Measurements from ENCODE around the gene INIP.

INIP gene

DNA sequence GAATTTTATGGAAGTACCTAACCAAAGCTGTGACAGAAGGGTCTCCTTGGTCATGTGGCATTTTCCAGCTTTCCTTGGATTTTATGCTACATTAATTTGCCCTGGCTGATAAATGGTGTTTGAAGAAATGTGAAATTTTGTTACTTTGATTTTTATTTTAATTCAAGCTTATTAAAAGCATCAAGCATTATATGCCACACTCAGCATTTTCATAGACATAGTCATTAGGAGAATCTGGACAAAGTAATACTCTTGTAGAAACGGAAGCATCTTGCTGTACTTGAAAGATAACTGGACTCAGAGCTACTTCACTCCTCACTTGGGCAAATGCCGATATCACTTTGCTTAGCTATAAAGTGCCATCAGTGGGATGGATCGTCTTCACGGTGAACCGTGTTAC lies 54.2 kb downstream of the INIP start:
- DNase-seq (ENCODE audit: low read depth, low spot score) = no peak
- ChIA-PET CTCF (interaction anchor here (0.6 to 6.2 kb wide), 5 partner anchors 9 to 577 kb away, joined by 3 to 46 read pairs (median 6); no protein-coding TSS in a partner anchor), POLR2A (no interaction called here)
- H3K4me3 ChIP-seq (ENCODE audit: low read depth, low read length) = no peak overlapping the region
- TF ChIP-seq, protein P1, sequence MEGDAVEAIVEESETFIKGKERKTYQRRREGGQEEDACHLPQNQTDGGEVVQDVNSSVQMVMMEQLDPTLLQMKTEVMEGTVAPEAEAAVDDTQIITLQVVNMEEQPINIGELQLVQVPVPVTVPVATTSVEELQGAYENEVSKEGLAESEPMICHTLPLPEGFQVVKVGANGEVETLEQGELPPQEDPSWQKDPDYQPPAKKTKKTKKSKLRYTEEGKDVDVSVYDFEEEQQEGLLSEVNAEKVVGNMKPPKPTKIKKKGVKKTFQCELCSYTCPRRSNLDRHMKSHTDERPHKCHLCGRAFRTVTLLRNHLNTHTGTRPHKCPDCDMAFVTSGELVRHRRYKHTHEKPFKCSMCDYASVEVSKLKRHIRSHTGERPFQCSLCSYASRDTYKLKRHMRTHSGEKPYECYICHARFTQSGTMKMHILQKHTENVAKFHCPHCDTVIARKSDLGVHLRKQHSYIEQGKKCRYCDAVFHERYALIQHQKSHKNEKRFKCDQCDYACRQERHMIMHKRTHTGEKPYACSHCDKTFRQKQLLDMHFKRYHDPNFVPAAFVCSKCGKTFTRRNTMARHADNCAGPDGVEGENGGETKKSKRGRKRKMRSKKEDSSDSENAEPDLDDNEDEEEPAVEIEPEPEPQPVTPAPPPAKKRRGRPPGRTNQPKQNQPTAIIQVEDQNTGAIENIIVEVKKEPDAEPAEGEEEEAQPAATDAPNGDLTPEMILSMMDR (IDR thresholded peaks at IDR 0.05; ENCODE audit: insufficient read depth, low read length, missing control alignments) = no peak

DNA sequence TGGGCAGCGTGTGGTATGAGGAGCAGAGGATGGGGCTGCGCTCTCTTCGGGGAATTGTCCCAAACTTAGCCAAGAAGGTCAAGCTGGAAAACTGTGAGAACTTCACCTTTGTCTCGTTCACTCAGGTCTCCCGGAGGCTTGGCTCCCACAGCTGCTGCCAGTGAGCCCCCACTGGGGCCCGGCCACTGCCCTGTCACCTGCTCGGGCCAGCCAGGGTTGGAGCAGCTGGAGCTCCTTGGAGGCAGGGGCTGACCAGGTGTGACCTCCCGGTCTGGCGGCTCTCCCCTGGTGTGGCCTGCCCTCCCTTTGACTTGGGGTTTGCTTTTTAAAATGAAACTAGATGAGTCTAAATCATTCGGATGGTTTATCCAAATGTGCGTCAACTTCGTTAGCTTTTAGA lies 58.0 kb downstream of the INIP start:
- ChIA-PET CTCF (interaction anchor here (1.0 kb wide), 1 partner anchor 21 kb away, joined by 3 read pairs; no protein-coding TSS in a partner anchor), POLR2A (no interaction called here)
- no peak overlapping the region for H3K4me3 ChIP-seq (ENCODE audit: low read depth, low read length)
- TF ChIP-seq, protein P1 (IDR thresholded peaks at IDR 0.05; ENCODE audit: insufficient read depth, low read length, missing control alignments) = no peak
- no peak for DNase-seq (ENCODE audit: low read depth, low spot score)

DNA sequence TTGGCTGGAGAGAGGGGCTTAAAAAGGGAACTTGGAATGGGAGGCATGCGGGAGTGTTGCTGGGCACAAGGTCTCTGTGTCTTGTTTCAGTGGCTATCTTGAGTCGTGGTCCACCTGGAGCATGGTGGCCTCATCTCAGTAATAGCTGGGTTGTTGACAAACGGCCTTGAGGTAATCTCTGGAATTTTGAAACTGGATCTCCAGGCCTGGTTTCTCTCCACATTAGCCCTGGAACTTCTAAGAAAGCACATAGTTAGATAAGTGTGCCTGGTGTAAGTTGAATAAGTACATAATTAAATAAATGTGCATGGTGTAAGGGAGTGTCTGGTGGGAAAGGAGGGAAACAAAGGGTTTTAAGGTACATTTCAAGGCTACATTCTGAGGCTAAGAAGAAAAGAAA lies 62.2 kb downstream of the INIP start:
- TF ChIP-seq, protein P1 (IDR thresholded peaks at IDR 0.05; ENCODE audit: insufficient read depth, low read length, missing control alignments) = no peak
- ChIA-PET POLR2A (no interaction called here), CTCF (interaction anchor here (1.3 kb wide), 1 partner anchor 9 kb away, joined by 7 read pairs; no protein-coding TSS in a partner anchor)
- no peak overlapping the region for H3K4me3 ChIP-seq (ENCODE audit: low read depth, low read length)
- no peak for DNase-seq (ENCODE audit: low read depth, low spot score)

DNA sequence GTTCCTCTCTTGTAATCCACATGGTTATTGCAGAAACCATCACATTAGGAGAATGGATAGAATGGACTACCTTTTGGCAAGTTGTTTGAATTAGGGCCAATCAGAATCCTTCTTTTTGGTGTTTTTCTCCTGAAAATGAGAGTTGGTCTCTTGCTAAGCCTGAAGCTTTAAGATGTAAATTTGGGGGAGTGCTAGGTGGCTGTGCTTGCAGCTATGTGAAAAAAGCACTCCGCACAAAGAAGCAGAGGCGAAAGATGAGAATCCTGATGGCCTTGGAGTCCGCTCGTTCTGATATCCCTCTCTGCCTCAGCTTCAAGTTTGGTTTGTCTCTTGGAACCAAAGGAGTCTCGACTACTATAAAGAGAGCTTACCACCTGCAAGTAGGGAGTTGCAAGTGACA lies 63.6 kb downstream of the INIP start:
- no peak overlapping the region for H3K4me3 ChIP-seq (ENCODE audit: low read depth, low read length)
- ChIA-PET POLR2A (no interaction called here), CTCF (interaction anchor here (1.3 kb wide), 1 partner anchor 10 kb away, joined by 7 read pairs; no protein-coding TSS in a partner anchor)
- TF ChIP-seq, protein P1 (IDR thresholded peaks at IDR 0.05; ENCODE audit: insufficient read depth, low read length, missing control alignments) = no peak
- DNase-seq (ENCODE audit: low read depth, low spot score) = no peak

DNA sequence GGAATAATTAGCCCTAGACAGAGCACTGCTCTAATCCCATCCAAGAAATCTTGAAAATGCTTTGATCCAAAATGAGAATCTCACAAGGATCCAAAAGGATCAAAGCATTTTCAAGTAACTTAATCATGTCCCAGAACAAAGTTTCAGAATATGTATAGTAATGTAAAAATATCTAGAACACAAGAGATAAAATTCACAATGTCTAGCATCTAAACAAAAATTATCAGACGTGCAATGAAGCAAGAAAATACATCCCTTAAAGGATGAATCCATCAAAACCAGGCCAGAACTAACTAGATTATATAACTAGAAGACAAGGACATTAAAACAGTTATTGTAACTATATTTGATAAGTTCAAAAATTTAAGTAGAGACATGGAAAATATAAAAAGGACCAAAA lies 69.3 kb downstream of the INIP start:
- TF ChIP-seq, protein P1 (IDR thresholded peaks at IDR 0.05; ENCODE audit: insufficient read depth, low read length, missing control alignments) = no peak
- ChIA-PET POLR2A (no interaction called here), CTCF (no interaction called here)
- H3K4me3 ChIP-seq (ENCODE audit: low read depth, low read length) = no peak overlapping the region
- no peak for DNase-seq (ENCODE audit: low read depth, low spot score)

DNA sequence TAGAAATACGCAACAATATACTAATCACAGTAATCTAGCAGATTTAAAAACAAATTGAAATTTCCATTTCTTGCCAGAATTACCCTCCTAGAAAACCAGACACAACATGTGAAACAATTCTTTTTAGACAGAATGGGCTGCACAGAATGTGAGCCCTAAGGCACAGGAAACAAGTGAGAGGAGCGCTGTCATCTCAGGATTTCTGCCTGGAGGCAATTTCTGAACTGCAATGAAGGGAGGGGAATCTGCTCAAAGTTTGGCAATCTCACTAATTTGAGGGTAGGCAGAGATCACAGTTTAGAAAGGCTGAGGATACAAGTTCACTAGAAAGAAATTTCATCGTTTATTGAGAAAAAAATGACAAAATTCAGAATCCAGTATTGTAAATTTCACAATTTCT lies 70.3 kb downstream of the INIP start:
- no peak overlapping the region for H3K4me3 ChIP-seq (ENCODE audit: low read depth, low read length)
- CTCF ChIA-PET = no interaction called here
- POLR2A ChIA-PET = no interaction called here
- DNase-seq (ENCODE audit: low read depth, low spot score) = no peak
- TF ChIP-seq, protein P1 (IDR thresholded peaks at IDR 0.05; ENCODE audit: insufficient read depth, low read length, missing control alignments) = no peak

All from AG04449 (cell line).